GM06990 (cell line): Measurements from ENCODE around the gene MYPN.
A peak's percentile ranks its signal among the peaks of the same experiment; 100 is the strongest.

Source experiments
- DNase-seq: peaks from one replicate; pipeline ENCODE4 v3.0.0-alpha.2; 2011; ENCODE audit not compliant: insufficient read length; ENCODE audit errors: extremely low read depth
- H3K27me3 ChIP-seq: replicated peaks from 2 replicates; pipeline ENCODE4 v1.6.0; 2011; ENCODE audit warnings: low read length; ENCODE audit not compliant: control insufficient read depth, insufficient read depth
- H3K36me3 ChIP-seq: 2 replicates; pipeline ENCODE4 v1.5.1; 2011; ENCODE audit warnings: low read length; ENCODE audit not compliant: control insufficient read depth, insufficient read depth
- H3K4me3 ChIP-seq: replicated peaks from 2 replicates; pipeline ENCODE4 v1.5.1; 2011; ENCODE audit warnings: low read depth, mild to moderate bottlenecking, control low read depth, low read length
- TF ChIP-seq, protein P1 (sequence below): IDR thresholded peaks from 2 replicates; pipeline ENCODE4 v1.5.1; 2011; ENCODE audit warnings: low read length, control low read depth, mild to moderate bottlenecking, inconsistent platforms; ENCODE audit not compliant: insufficient read depth, poor library complexity, severe bottlenecking

MYPN gene

DNA sequence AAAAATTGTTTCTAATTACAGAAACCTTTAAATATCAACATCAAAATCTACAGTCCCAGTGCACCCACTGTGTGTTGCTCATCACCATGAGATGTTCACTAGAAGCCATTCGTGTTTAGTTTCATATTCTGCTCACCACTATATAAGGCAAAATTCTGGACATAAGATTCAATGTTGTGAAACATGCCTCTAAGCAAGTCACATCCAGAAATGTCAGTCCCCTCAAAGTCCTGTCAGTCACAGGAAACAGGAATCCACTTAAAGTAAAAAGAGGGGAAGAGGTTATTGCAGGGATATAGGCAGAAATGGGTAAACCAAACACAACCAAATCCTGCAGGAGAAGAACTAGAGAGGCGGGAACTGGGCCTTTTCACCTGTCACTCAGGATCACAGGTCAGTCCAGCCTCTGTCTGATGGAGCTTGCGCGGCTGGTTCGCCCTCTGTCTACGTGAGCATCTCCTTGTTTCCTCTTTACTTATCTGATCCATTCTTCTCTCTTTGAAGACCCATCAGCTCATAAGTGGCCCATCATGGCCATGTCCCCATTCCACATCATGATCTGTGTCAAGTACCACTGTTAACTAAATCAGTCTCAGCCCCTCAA lies 58.4 kb downstream of the MYPN start:
- Histone ChIP-seq H3K4me3 (no peak overlapping the region), H3K27me3 (no peaks in the 10 kb centered on the region), H3K36me3 (no peaks in the 10 kb centered on the region)
- no peak for DNase-seq
- TF ChIP-seq, protein P1, sequence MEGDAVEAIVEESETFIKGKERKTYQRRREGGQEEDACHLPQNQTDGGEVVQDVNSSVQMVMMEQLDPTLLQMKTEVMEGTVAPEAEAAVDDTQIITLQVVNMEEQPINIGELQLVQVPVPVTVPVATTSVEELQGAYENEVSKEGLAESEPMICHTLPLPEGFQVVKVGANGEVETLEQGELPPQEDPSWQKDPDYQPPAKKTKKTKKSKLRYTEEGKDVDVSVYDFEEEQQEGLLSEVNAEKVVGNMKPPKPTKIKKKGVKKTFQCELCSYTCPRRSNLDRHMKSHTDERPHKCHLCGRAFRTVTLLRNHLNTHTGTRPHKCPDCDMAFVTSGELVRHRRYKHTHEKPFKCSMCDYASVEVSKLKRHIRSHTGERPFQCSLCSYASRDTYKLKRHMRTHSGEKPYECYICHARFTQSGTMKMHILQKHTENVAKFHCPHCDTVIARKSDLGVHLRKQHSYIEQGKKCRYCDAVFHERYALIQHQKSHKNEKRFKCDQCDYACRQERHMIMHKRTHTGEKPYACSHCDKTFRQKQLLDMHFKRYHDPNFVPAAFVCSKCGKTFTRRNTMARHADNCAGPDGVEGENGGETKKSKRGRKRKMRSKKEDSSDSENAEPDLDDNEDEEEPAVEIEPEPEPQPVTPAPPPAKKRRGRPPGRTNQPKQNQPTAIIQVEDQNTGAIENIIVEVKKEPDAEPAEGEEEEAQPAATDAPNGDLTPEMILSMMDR = no peak

DNA sequence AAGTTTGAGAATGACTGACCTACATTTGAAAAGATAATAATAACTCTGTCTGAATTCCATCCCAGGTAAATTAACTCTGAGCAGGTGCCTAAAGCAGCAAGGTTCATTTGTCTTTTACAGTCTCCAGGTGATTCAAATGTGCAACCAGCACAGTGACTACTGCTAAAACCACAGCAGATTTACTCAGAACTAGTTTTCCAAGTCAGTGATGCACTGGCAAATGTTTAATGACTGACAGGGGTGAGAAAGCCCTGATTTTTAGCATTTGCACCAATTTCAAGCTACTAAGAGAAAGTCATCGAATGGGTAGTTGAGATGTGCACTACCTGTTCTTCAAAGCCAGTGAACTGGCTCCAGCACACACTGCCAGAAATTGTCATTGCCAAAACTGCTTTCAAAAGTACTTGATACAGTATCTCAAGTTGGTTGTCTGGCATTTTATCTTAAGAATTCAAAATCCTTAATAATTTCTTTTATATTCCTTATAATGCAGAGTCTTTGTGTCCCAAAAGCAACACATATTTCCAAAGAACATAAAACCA lies 62.3 kb downstream of the MYPN start:
- no peak for DNase-seq
- H3K27me3 ChIP-seq = no peaks in the 10 kb centered on the region

DNA sequence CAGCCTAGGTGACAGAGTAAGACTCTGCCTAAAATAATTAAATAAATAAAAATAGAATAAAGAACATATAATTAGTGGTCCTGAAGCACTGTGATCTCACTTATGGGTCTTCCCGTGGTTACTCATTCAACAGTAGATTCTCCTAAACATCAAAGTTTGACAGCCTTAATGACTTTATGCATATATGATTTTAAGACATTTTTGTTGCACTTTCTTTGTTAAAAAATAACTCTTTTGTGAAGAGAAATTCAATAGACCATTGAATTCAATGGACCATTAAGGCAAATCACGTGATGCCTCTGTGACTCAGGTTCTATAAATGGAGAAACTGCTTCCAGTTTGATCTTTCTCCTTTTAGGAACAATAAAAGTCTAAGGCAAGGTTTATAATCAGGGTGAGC lies 63.0 kb downstream of the MYPN start:
- H3K36me3 ChIP-seq = no peaks in the 10 kb centered on the region
- H3K4me3 ChIP-seq = no peak overlapping the region
- H3K27me3 ChIP-seq = no peaks in the 10 kb centered on the region
- TF ChIP-seq, protein P1 = no peak
- peak; percentile 22 for DNase-seq

More for the DNA sequence above, 62.3 kb downstream of the MYPN start:
- Histone ChIP-seq H3K36me3 (no peaks in the 10 kb centered on the region), H3K4me3 (no peak overlapping the region)
- TF ChIP-seq, protein P1 = no peak

DNA sequence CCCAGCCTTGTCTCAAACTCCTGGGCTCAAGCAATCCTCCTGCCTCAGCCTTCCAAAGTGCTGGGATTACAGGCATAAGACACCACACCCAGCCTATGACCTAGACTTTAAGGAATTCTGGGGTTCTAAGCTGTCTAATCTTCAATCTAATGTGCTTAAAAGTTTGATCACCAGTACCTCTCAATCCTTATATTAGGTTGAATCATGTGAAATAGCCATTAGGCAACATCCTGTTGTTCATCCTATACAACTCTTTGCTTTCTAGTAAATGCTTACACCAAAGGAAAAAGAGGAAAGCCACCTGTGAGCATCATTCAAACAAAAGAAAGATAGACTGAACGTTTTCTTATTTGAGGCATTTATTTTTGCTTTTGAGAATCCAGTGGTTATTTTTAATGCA lies 66.7 kb downstream of the MYPN start:
- H3K36me3 ChIP-seq = no peaks in the 10 kb centered on the region
- no peaks in the 10 kb centered on the region for H3K27me3 ChIP-seq
- DNase-seq = no peak
- TF ChIP-seq, protein P1 = no peak
- H3K4me3 ChIP-seq = no peak overlapping the region

DNA sequence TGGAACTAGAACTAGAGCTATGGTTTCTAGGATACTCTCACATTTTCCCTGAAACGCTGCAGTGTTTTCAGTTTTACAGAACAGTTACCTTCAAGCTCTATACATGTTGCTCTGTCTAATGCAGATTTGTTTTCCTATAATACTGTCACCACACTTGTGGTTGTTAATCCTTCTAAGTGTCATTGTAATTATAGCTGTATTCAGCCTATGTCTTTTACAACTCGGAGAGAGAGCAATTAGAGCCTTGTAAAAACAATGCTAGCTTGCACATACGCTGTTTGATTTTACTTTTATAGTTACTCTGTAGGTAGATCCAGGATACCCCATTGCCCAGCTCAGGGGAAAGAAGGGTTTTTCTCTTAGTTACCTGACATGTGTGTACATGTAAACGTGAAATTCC lies 67.5 kb downstream of the MYPN start:
- no peak for DNase-seq
- TF ChIP-seq, protein P1 = no peak
- Histone ChIP-seq H3K27me3 (no peaks in the 10 kb centered on the region), H3K4me3 (no peak overlapping the region), H3K36me3 (no peaks in the 10 kb centered on the region)
